ENCODE data around the gene SPTLC2. TPM values are rescaled to one million over a fixed set of nuclear protein-coding genes. Genes with fewer than 3 reads are reported as not detected.

The SPTLC2 gene
- total and polyA plus RNA-seq, 2 of the 13 experiments (the other 11 are each of a cell fraction or from before 2014, with no cell fraction given) = 17.4 to 17.5 TPM

- no peak for TF ChIP-seq FOXP4 (CRISPR knock-in tag; IDR thresholded peaks at IDR 0.05)
- no peak for TF ChIP-seq ZNF672 (CRISPR knock-in tag; IDR thresholded peaks at IDR 0.05)
- TF ChIP-seq ATRX (CRISPR knock-in tag; IDR thresholded peaks at IDR 0.05; ENCODE audit: borderline replicate concordance) = no peak
- no peak for TF ChIP-seq ZBTB34 (CRISPR knock-in tag; IDR thresholded peaks at IDR 0.05)
- TF ChIP-seq BHLHE40 (IDR thresholded peaks at IDR 0.05; ENCODE audit: low read length) = no peak
- no peak for TF ChIP-seq SP1 (IDR thresholded peaks at IDR 0.05)
- TF ChIP-seq SP1 (CRISPR knock-in tag; IDR thresholded peaks at IDR 0.05) = no peak
- TF ChIP-seq ELF1 (CRISPR knock-in tag; IDR thresholded peaks at IDR 0.05) = no peak
- no peak for TF ChIP-seq ZNF124 (CRISPR knock-in tag; IDR thresholded peaks at IDR 0.05)
- no peak for TF ChIP-seq ZC3H13 (CRISPR knock-in tag; IDR thresholded peaks at IDR 0.05)
Observed at GRCh38 chr14:77640756-77641533, 24.5 kb upstream of the SPTLC2 start (continued).

DNA sequence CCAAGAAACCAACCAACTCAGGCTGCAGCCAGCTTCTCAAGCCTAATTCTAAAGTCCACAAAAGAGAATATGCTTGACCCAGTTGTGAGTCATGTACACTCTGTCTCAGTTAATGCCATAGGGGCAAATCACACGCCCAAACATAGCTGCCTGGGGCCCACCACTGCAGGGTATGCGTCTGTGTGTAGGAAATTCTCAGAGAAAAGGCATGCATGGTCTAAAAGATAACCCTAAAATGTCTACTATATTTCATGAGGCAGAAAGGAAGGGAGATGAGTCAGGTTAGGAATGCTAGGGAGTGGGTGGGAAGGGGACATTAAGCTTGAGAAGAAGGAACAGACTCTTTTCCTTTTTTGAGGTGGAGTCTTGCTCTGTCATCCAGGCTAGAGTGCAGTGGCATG, 22.3 kb upstream of the SPTLC2 start:
- no peak overlapping the region for H2AFZ ChIP-seq (ENCODE audit: low read length)
- no peak overlapping the region for H3K4me3 ChIP-seq (replicated peaks in 1 of 3; ENCODE audit: insufficient read depth in 1 of 3, low read depth in 2 of 3, low read length in 3 of 3)
- in situ Hi-C loops (cut with HindIII; ENCODE audit: extremely low pct_ligation_motif_present, low pct_unique_long_range_greater_than_20kb) = no loop called here
- no peak for FAIRE-seq
- H4K20me1 ChIP-seq (ENCODE audit: insufficient read depth, low read length) = no peaks in the 10 kb centered on the region
- ChIA-PET CTCF (ENCODE audit: low intra/inter-chr PET ratio, low total read pairs) (no interaction called here), POLR2A (no interaction called here)
- H3K4me1 ChIP-seq (ENCODE audit: insufficient read depth, low read length) = peaks cover 40% of the 10 kb centered on the region
- no peak overlapping the region for H3K9ac ChIP-seq (ENCODE audit: insufficient read depth, low read depth, low read length)
- TF ChIP-seq FOSL2 (CRISPR knock-in tag; IDR thresholded peaks at IDR 0.05) = 0 out of 2 replicates have a peak, but pooled peaks have one; percentile 20
- TF ChIP-seq, protein P1, sequence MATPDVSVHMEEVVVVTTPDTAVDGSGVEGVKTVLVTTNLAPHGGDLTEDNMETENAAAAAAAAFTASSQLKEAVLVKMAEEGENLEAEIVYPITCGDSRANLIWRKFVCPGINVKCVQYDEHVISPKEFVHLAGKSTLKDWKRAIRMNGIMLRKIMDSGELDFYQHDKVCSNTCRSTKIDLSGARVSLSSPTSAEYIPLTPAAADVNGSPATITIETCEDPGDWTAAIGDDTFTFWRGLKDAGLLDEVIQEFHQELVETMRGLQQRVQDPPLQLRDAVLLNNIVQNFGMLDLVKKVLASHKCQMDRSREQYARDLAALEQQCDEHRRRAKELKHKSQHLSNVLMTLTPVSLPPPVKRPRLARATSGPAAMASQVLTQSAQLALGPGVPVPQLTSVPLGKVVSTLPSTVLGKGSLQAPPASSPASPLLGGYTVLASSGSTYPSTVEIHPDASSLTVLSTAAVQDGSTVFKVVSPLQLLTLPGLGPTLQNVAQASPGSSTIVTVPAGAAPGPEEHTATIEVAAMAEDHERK (CRISPR knock-in tag; IDR thresholded peaks at IDR 0.05; ENCODE audit: low read depth) = no peak
- peaks cover 9% of the 10 kb centered on the region for H3K9me3 ChIP-seq (ENCODE audit: low read length)
- H3K27ac ChIP-seq (ENCODE audit: extremely low read length, insufficient read depth, low read length) = no peak overlapping the region
- intact Hi-C loops (cut with micrococcal nuclease; ENCODE audit: unreplicated experiment) = no loop called here
- H3K36me3 ChIP-seq (replicated peaks in 1 of 2; ENCODE audit: control insufficient read depth in 1 of 2, insufficient read depth in 2 of 2, low read length in 2 of 2) = no peaks in the 10 kb centered on the region
- peak; percentile 66 for ATAC-seq
- H3K27me3 ChIP-seq (ENCODE audit: control insufficient read depth in 1 of 2, insufficient read depth in 2 of 2, low read length in 2 of 2) = peaks cover 0 to 1% of the 10 kb centered on the region in 2 experiments; a peak in 1 of 5 replicates
- BruUV-seq (replicated peaks) = no TSS peak
- H3K79me2 ChIP-seq (ENCODE audit: insufficient read depth, low read length) = no peaks in the 10 kb centered on the region
- WGBS (ENCODE audit: low lambda C conversion rate) = 3% methylated on average over 2 of the region's 2 CpGs
- DNase-seq (ENCODE audit: low spot score) = no peak
- H3K4me2 ChIP-seq (ENCODE audit: low read depth, low read length) = no peak overlapping the region
